K562 (cell line): ENCODE results near the gene ZC3H18. TPM values are rescaled to one million over a fixed set of nuclear protein-coding genes. Genes with fewer than 3 reads are reported as not detected.

ENCODE experiments used
- CBX8 ChIP-seq: fragments of 200-600 bp; sonication (generic); IDR thresholded peaks from 2 replicates; pipeline ENCODE4 v1.6.1; 2012; ENCODE audit warnings: borderline replicate concordance, mixed run types, low read depth, mild to moderate bottlenecking, moderate library complexity, mixed read lengths, low read length, control low read depth, inconsistent platforms; ENCODE audit not compliant: poor library complexity, severe bottlenecking; ENCODE audit errors: extremely low read depth
- ETS2 ChIP-seq: IDR thresholded peaks from 2 replicates; pipeline ENCODE4 v1.6.1; 2016; ENCODE audit warnings: borderline replicate concordance, missing genetic modification characterization, mild to moderate bottlenecking, moderate library complexity, missing compliant biosample characterization; ENCODE audit not compliant: poor library complexity, severe bottlenecking
- GATA2 ChIP-seq: sonication (generic); formaldehyde crosslinking; IDR thresholded peaks from 2 replicates; pipeline ENCODE4 v1.4.0; 2020; ENCODE audit warnings: mild to moderate bottlenecking, missing genetic modification reagents
- ILF3 ChIP-seq: fragments of 450-650 bp; IDR thresholded peaks from 2 replicates; pipeline ENCODE4 v1.6.1; 2018; ENCODE audit warnings: antibody characterized with exemption, mild to moderate bottlenecking, moderate library complexity, borderline replicate concordance
- MAZ ChIP-seq, 2 experiments: fragments of 450-650 bp in 1 of 2; sonication (generic) in 1 of 2; formaldehyde crosslinking; IDR thresholded peaks in 1 of 2; conservative IDR thresholded peaks in 1 of 2; 2 replicates each; pipeline versions ENCODE4 v1.4.0 to v1.5.0; 2020; ENCODE audit warnings: mild to moderate bottlenecking in 1 of 2, missing genetic modification reagents in 1 of 2
- PTTG1 ChIP-seq: fragments of 450-650 bp; IDR thresholded peaks from 2 replicates; pipeline ENCODE4 v1.6.1; 2016; ENCODE audit warnings: low read depth, mild to moderate bottlenecking, missing genetic modification characterization, missing compliant biosample characterization
- SREBF2 ChIP-seq: sonication (generic); formaldehyde crosslinking; IDR thresholded peaks from 2 replicates; pipeline ENCODE4 v1.4.0; 2020; ENCODE audit warnings: mild to moderate bottlenecking, missing genetic modification reagents
- ZBTB1 ChIP-seq: sonication (generic); formaldehyde crosslinking; IDR thresholded peaks from 2 replicates; pipeline ENCODE4 v1.8.1; 2023; ENCODE audit warnings: missing genetic modification reagents, low read depth, mild to moderate bottlenecking, borderline replicate concordance
- ZNF512 ChIP-seq: IDR thresholded peaks from 2 replicates; pipeline ENCODE4 v1.6.1; 2016; ENCODE audit warnings: missing genetic modification characterization, missing compliant biosample characterization
- polyA plus RNA-seq, 8 experiments: library from polyadenylated mRNA; depleted of rRNA in 4 of 8; stranded (reverse) in 5 of 8; unstranded in 3 of 8; fragments of >200 nt; fragmentation: Nextera tagmentation in 2 of 8; fragmentation: Illumina TruSeq in 1 of 8; extraction: Ambion mirVana in 2 of 8; extraction: Trizol in 1 of 8; gene quantifications; 2 replicates each; pipeline versions ENCODE4 v1.2.1 to v1.2.3, GENCODE V29; 2011 to 2014; ENCODE audit warnings: inconsistent platforms in 1 of 8, missing spikeins in 1 of 8
- total RNA-seq, 7 experiments: library from RNA; depleted of rRNA in 6 of 7; stranded (reverse); fragments of >200 nt in 6 of 7; fragmentation: Illumina TruSeq in 2 of 7; extraction: Trizol in 2 of 7; gene quantifications; 2 replicates each; pipeline versions ENCODE4 v1.2.1 to v1.2.3, GENCODE V29; 2011 to 2021; ENCODE audit warnings: low replicate concordance in 1 of 7
- TF ChIP-seq, protein P1 (sequence below): sonication (generic); formaldehyde crosslinking; IDR thresholded peaks from 2 replicates; pipeline ENCODE4 v1.8.0; 2022; ENCODE audit warnings: missing genetic modification reagents, mild to moderate bottlenecking, borderline replicate concordance
- TF ChIP-seq, protein P2 (sequence below), 2 experiments: IDR thresholded peaks in 1 of 2; conservative IDR thresholded peaks in 1 of 2; 2 replicates each; pipeline ENCODE4 v1.6.1; 2016; ENCODE audit warnings: low read depth in 2 of 2, mild to moderate bottlenecking in 1 of 2, missing compliant biosample characterization in 1 of 2, missing genetic modification characterization in 1 of 2, moderate library complexity in 1 of 2

The ZC3H18 gene
- total and polyA plus RNA-seq, 9 of the 15 experiments (the other 6 are each of a cell fraction or from before 2014, with no cell fraction given), result 1.7 to 88.7 (median 26.9) TPM

- TF ChIP-seq ZBTB1, result no peak
- TF ChIP-seq SREBF2 (CRISPR knock-in tag), result no peak
- TF ChIP-seq PTTG1 (tag), result no peak
- no peak for TF ChIP-seq ETS2 (tag)
- TF ChIP-seq GATA2 (CRISPR knock-in tag), result no peak
- no peak for TF ChIP-seq ILF3
- TF ChIP-seq, protein P1, sequence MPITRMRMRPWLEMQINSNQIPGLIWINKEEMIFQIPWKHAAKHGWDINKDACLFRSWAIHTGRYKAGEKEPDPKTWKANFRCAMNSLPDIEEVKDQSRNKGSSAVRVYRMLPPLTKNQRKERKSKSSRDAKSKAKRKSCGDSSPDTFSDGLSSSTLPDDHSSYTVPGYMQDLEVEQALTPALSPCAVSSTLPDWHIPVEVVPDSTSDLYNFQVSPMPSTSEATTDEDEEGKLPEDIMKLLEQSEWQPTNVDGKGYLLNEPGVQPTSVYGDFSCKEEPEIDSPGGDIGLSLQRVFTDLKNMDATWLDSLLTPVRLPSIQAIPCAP (CRISPR knock-in tag), result no peak
- no peak for TF ChIP-seq CBX8
- TF ChIP-seq ZNF512 (tag), result no peak
- TF ChIP-seq, protein P2, sequence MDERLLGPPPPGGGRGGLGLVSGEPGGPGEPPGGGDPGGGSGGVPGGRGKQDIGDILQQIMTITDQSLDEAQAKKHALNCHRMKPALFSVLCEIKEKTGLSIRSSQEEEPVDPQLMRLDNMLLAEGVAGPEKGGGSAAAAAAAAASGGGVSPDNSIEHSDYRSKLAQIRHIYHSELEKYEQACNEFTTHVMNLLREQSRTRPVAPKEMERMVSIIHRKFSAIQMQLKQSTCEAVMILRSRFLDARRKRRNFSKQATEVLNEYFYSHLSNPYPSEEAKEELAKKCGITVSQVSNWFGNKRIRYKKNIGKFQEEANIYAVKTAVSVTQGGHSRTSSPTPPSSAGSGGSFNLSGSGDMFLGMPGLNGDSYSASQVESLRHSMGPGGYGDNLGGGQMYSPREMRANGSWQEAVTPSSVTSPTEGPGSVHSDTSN (CRISPR knock-in tag; IDR thresholded peaks at IDR 0.05; ENCODE audit: low read depth), result no peak
- TF ChIP-seq, protein P2 (tag; conservative IDR thresholded peaks at IDR 0.05; ENCODE audit: low read depth), result no peak
- TF ChIP-seq MAZ (CRISPR knock-in tag; conservative IDR thresholded peaks at IDR 0.05 in 1 of 2, IDR thresholded peaks at IDR 0.05 in 1 of 2), result peak; percentile 65 to 76
Observed at GRCh38 chr16:88651276-88651988, 81.2 kb downstream of the ZC3H18 start (continued).
